Thoracic aorta (tissue), 2 donors: ENCODE data around the gene RAP1GAP. TPM values are rescaled to one million over a fixed set of nuclear protein-coding genes. Genes with fewer than 3 reads are reported as not detected.

Experiments
- ATAC-seq: fragments of 150-250 bp; one replicate; pipeline ENCODE4 v1.8.0; 2017; ENCODE audit warnings: low read depth; ENCODE audit not compliant: insufficient number of reproducible peaks, low FRiP score
- DNase-seq: peaks from one replicate; pipeline ENCODE4 v3.0.0-alpha.2; 2020; ENCODE audit warnings: low spot score
- H3K27ac ChIP-seq, 2 donors: fragments of 200-600 bp; sonication (generic); 1 replicate in 1 of 2; 2 replicates in 1 of 2; pipeline ENCODE4 v1.5.1; 2016; ENCODE audit warnings: mild to moderate bottlenecking in 2 of 2, moderate library complexity in 2 of 2
- H3K27me3 ChIP-seq: fragments of 200-600 bp; sonication (generic); replicated peaks from 2 replicates; pipeline ENCODE4 v1.6.0; 2016; ENCODE audit warnings: mild to moderate bottlenecking; ENCODE audit not compliant: insufficient read depth
- H3K36me3 ChIP-seq: fragments of 200-600 bp; sonication (generic); one replicate; pipeline ENCODE4 v1.5.1; 2016
- H3K4me1 ChIP-seq, 2 donors: fragments of 200-600 bp; sonication (generic); 1 replicate in 1 of 2; 2 replicates in 1 of 2; pipeline versions ENCODE4 v1.5.1 to v1.6.0; 2016; ENCODE audit warnings: low read depth in 2 of 2, mild to moderate bottlenecking in 1 of 2; ENCODE audit not compliant: control insufficient read depth in 1 of 2
- H3K4me3 ChIP-seq: fragments of 200-600 bp; sonication (generic); 2 replicates; pipeline ENCODE4 v1.5.1; 2016; ENCODE audit warnings: mild to moderate bottlenecking
- H3K9me3 ChIP-seq: fragments of 200-600 bp; sonication (generic); 2 replicates; pipeline ENCODE4 v1.5.1; 2016
- CTCF ChIP-seq: fragments of 200-600 bp; sonication (generic); IDR thresholded peaks from one replicate; pipeline ENCODE4 v1.5.1; 2019; ENCODE audit warnings: antibody characterized with exemption
- total RNA-seq, 2 donors: library from RNA; depleted of rRNA; stranded (reverse); fragments of >200 nt; gene quantifications; one replicate each; pipeline versions ENCODE4 v1.1.0 to v1.2.3, GENCODE V29; 2016

The RAP1GAP gene
- total RNA-seq, 2 donors from 2014 or later, result 0.27 to 0.92 TPM

- no peak overlapping the region for H3K27ac ChIP-seq
- ATAC-seq, result no peak
- no peaks in the 10 kb centered on the region for H3K36me3 ChIP-seq
- TF ChIP-seq CTCF, result peak; percentile 32
- no peaks in the 10 kb centered on the region for H3K4me1 ChIP-seq
- DNase-seq, result no peak
- H3K9me3 ChIP-seq, result no peaks in the 10 kb centered on the region
- no peak overlapping the region for H3K4me3 ChIP-seq
- no peaks in the 10 kb centered on the region for H3K27me3 ChIP-seq
These were observed 73.9 kb downstream of the RAP1GAP start for GRCh38 chr1:21594935-21595897.

- no peak for TF ChIP-seq CTCF
- ATAC-seq (no peak), DNase-seq (no peak)
- Histone ChIP-seq H3K4me1 (no peaks in the 10 kb centered on the region), H3K9me3 (no peaks in the 10 kb centered on the region), H3K4me3 (no peak overlapping the region), H3K27me3 (no peaks in the 10 kb centered on the region), H3K36me3 (no peaks in the 10 kb centered on the region), H3K27ac (no peak overlapping the region)
These were observed 74.7 kb downstream of the RAP1GAP start for GRCh38 chr1:21594501-21594900.

GRCh38 chr1:21593231-21593630, 75.9 kb downstream of the RAP1GAP start:
- TF ChIP-seq CTCF, result no peak
- H3K27me3 ChIP-seq, result no peaks in the 10 kb centered on the region
- no peaks in the 10 kb centered on the region for H3K9me3 ChIP-seq
- ATAC-seq (no peak), DNase-seq (no peak)
- no peaks in the 10 kb centered on the region for H3K4me1 ChIP-seq
- H3K4me3 ChIP-seq, result no peak overlapping the region
- no peak overlapping the region for H3K27ac ChIP-seq
- no peaks in the 10 kb centered on the region for H3K36me3 ChIP-seq

GRCh38 chr1:21592086-21592865, 76.9 kb downstream of the RAP1GAP start:
- no peak overlapping the region for H3K4me3 ChIP-seq

More at GRCh38 chr1:21592086-21592865, 76.9 kb downstream of the RAP1GAP start:
- DNase-seq, result no peak
- ATAC-seq, result no peak
- Histone ChIP-seq H3K36me3 (no peaks in the 10 kb centered on the region), H3K9me3 (no peaks in the 10 kb centered on the region), H3K27me3 (no peaks in the 10 kb centered on the region), H3K27ac (no peak overlapping the region), H3K4me1 (no peaks in the 10 kb centered on the region)
- TF ChIP-seq CTCF, result no peak
